ENCODE results near the gene MAEA. TPM values are rescaled to one million over a fixed set of nuclear protein-coding genes. Genes with fewer than 3 reads are reported as not detected.

Gene MAEA
- total and polyA plus RNA-seq, 10 of the 15 experiments (the other 5 are each of a cell fraction or from before 2014, with no cell fraction given): 3.6 to 67.1 (median 54.6) TPM

- Histone ChIP-seq H3K9me3 (replicated peaks; ENCODE audit: control insufficient read depth, insufficient read depth, low read length) (no peaks in the 10 kb centered on the region; the same call in 2 of the 3 replicates), H2AFZ (ENCODE audit: control insufficient read depth, low read depth, low read length) (no peak overlapping the region), H3K36me3 (ENCODE audit: control insufficient read depth in 2 of 2, insufficient read depth in 2 of 2, low read length in 1 of 2) (peaks cover 13 to 15% of the 10 kb centered on the region in 2 experiments; a peak in 3 of 4 replicates), H3K79me2 (ENCODE audit: control insufficient read depth, insufficient read depth, low read length) (peaks cover 32% of the 10 kb centered on the region), H3K27ac (ENCODE audit: control insufficient read depth, insufficient read depth) (no peak overlapping the region), H3K9ac (ENCODE audit: control insufficient read depth, insufficient read depth, low read length) (no peak overlapping the region), H3K4me1 (ENCODE audit: control insufficient read depth, insufficient read depth, low read length) (peaks cover 10% of the 10 kb centered on the region), H3K4me3 (no peak overlapping the region), H4K20me1 (ENCODE audit: control insufficient read depth, insufficient read depth) (no peaks in the 10 kb centered on the region), H3K27me3 (replicated peaks in 1 of 2; ENCODE audit: control insufficient read depth in 2 of 2, insufficient read depth in 2 of 2, low read length in 1 of 2) (no peaks in the 10 kb centered on the region), H3K4me2 (ENCODE audit: control insufficient read depth, insufficient read depth) (no peak overlapping the region)
- BruUV-seq (replicated peaks): no TSS peak
- FAIRE-seq (no peak), ATAC-seq (no peak), DNase-seq (ENCODE audit: low read depth, low spot score) (no peak)
- TF ChIP-seq MEF2B (IDR thresholded peaks at IDR 0.05; ENCODE audit: partially characterized antibody, poor library complexity, severe bottlenecking) (no peak), SUZ12 (IDR thresholded peaks at IDR 0.05; ENCODE audit: unreplicated experiment) (no peak), CTCF (IDR thresholded peaks at IDR 0.05 in 2 of 3, conservative IDR thresholded peaks at IDR 0.05 in 1 of 3; ENCODE audit: control insufficient read depth in 2 of 3, extremely low read depth in 1 of 3, insufficient read depth in 1 of 3, low read depth in 3 of 3, low read length in 3 of 3) (no peak), EP300 (IDR thresholded peaks at IDR 0.05; ENCODE audit: borderline replicate concordance in 1 of 2, control insufficient read depth in 1 of 2, low read depth in 2 of 2, low read length in 2 of 2) (no peak), RB1 (IDR thresholded peaks at IDR 0.05; ENCODE audit: borderline replicate concordance) (no peak), JUNB (IDR thresholded peaks at IDR 0.05) (no peak), ZZZ3 (IDR thresholded peaks at IDR 0.05; ENCODE audit: control insufficient read depth, insufficient read length, low read depth) (no peak), NFIC (IDR thresholded peaks at IDR 0.05; ENCODE audit: low read depth, low read length) (no peak), FOXK2 (IDR thresholded peaks at IDR 0.05) (no peak), CEBPB (IDR thresholded peaks at IDR 0.05; ENCODE audit: borderline replicate concordance in 1 of 2, low read depth in 2 of 2, low read length in 2 of 2) (no peak)
- SMC1A ChIA-PET (ENCODE audit: uncharacterized antibody, unreplicated experiment): no interaction called here
- POLR2A ChIA-PET: no interaction called here
- 94% methylated on average over 32 of the region's 32 CpGs for WGBS (ENCODE audit: insufficient coverage, insufficient replicate concordance, low lambda C conversion rate, missing lambda C conversion rate)
- in situ Hi-C loops (cut with MboI): no loop called here
- intact Hi-C loops (cut with micrococcal nuclease; ENCODE audit: unreplicated experiment): no loop called here
- CTCF ChIA-PET: no interaction called here
- RAD21 ChIA-PET (ENCODE audit: unreplicated experiment): no interaction called here
Observed at GRCh38 chr4:1297456-1298325, 8.0 kb downstream of the MAEA start.

Measured in GM12878 (cell line).